H1 (cell line): ENCODE data around the gene NET1.

Experiments used
- CEBPB ChIP-seq: IDR thresholded peaks from 2 replicates; pipeline ENCODE4 v1.6.1; 2012; ENCODE audit warnings: low read depth, low read length
- RFX5 ChIP-seq: IDR thresholded peaks from 2 replicates; pipeline ENCODE4 v1.6.1; 2011; ENCODE audit warnings: low read depth, low read length, improper control_type of control experiment, borderline replicate concordance
- TF ChIP-seq, protein P1 (sequence below), 3 experiments: IDR thresholded peaks; 1 replicate in 2 of 3; 2 replicates in 1 of 3; pipeline versions ENCODE4 v1.5.1 to v1.6.1; 2011; ENCODE audit warnings: low read length in 3 of 3, mild to moderate bottlenecking in 3 of 3, inconsistent platforms in 2 of 3, low read depth in 1 of 3, moderate library complexity in 1 of 3; ENCODE audit not compliant: insufficient read depth in 1 of 3; ENCODE audit errors: control extremely low read depth in 1 of 3

DNA sequence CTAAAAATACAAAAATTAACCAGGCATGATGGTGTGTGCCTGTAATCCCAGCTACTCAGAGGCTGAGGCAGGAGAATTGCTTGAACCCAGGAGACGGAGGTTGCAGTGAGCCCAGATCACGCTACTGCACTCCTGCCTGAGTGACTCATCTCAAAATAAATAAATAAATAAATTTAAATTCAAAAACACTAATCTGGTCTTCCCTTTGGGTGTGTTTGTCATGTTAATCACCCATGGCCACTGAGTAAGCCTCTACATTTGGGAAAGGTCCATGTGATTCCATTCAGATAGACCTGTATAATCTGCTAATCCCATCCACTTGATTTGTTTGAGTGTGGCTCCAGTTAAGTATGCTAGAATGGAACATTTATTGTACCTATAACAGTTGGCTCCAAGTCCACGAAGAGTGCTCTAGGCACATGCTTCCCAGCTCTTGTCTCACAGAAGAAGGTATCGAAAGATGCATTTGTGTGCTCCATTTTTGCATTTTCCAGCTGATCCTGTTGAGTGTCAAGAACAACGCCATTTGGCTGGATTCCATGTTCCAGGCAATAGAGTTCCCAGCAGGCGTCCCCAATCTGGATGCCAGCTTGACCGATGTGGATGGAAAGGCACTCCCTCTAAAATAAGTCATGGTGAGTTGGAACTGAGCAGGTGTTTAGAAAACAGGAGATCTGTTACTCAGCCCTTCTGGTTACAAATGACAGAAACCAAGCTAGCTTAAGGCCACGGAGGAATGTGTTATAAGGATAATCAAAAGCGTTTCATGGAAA is 11.7 kb upstream of the NET1 start:
- TF ChIP-seq CEBPB (no peak), RFX5 (no peak)
- TF ChIP-seq, protein P1, sequence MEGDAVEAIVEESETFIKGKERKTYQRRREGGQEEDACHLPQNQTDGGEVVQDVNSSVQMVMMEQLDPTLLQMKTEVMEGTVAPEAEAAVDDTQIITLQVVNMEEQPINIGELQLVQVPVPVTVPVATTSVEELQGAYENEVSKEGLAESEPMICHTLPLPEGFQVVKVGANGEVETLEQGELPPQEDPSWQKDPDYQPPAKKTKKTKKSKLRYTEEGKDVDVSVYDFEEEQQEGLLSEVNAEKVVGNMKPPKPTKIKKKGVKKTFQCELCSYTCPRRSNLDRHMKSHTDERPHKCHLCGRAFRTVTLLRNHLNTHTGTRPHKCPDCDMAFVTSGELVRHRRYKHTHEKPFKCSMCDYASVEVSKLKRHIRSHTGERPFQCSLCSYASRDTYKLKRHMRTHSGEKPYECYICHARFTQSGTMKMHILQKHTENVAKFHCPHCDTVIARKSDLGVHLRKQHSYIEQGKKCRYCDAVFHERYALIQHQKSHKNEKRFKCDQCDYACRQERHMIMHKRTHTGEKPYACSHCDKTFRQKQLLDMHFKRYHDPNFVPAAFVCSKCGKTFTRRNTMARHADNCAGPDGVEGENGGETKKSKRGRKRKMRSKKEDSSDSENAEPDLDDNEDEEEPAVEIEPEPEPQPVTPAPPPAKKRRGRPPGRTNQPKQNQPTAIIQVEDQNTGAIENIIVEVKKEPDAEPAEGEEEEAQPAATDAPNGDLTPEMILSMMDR (IDR thresholded peaks at IDR 0.05; ENCODE audit: control extremely low read depth in 1 of 3, insufficient read depth in 1 of 3, low read depth in 1 of 3, low read length in 3 of 3), result no peak
